ENCODE results near the gene SLC25A26.

GRCh38 chr3:66299891-66300290, 79.1 kb downstream of the SLC25A26 start:
- TF ChIP-seq POLR2A (IDR thresholded peaks at IDR 0.05) (no peak), EP300 (IDR thresholded peaks at IDR 0.05) (no peak)
